Suppressor macrophage (primary cell): ENCODE data around the gene MUC5AC.
"Not testable (repeated sequence)": the region's sequence is repeated elsewhere in the genome, so short reads cannot be mapped to it uniquely, and the experiment has no call there.

Experiments
- DNase-seq, 4 experiments: peaks; one replicate each; pipeline ENCODE4 v3.0.0-alpha.2; 2020 to 2022

Gene MUC5AC

GRCh38 chr11:1162491-1163311, 4.9 kb downstream of the MUC5AC start:
- DNase-seq = no peak

DNA sequence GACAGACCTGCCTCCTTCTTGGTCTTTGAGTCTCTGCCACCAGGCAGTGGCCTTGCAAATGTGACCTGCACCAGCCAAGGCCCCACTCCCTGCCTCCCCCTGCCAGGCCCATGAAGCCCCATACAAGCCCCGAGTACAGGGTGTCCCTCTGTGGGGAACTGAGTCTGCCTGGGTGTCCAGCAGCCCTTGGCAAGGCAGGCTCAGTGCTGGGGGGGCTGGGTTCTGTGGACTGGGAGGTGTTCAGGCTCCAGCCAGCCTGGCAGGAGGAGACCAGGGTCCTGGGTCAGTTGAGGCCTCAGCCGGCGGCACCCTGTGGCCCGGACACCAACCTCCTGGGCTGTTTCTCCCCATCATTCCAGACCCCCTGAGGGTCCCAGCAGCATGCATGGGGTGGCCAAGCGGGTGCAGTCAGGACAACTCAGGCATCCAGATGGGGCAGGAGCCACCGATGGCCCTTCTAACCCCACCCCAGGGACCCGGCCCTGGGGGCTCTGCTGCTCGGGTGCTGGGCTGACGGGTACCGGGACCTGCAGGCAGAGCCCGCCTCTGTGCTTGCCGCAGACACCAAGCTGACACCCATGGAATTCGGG, 5.7 kb downstream of the MUC5AC start:
- DNase-seq = no peak

DNA sequence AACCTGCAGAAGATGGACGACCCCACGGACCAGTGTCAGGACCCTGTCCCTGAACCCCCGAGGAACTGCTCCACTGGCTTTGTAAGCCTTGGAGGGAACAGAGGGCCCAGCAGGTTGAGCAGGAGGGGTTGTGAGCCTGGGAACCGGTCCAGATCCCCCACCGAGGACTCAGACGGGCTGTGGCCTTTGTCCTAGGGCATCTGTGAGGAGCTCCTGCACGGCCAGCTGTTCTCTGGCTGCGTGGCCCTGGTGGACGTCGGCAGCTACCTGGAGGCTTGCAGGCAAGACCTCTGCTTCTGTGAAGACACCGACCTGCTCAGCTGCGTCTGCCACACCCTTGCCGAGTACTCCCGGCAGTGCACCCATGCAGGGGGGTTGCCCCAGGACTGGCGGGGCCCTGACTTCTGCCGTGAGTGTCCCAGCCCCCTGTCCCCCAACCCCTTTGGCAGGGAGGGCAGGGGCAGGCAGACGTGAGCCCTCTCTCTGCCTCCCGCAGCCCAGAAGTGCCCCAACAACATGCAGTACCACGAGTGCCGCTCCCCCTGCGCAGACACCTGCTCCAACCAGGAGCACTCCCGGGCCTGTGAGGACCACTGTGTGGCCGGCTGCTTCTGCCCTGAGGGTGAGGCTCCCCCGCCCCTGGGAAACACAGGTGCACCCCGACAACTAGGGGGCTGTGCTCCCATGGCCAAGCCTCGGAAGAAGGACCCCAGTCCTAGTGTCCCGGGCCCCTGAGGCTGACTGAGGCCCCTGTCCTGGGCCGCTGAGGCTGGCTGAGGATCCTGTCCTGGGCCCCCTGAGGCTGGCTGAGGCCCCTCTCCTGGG, 6.4 kb downstream of the MUC5AC start:
- no peak for DNase-seq

DNA sequence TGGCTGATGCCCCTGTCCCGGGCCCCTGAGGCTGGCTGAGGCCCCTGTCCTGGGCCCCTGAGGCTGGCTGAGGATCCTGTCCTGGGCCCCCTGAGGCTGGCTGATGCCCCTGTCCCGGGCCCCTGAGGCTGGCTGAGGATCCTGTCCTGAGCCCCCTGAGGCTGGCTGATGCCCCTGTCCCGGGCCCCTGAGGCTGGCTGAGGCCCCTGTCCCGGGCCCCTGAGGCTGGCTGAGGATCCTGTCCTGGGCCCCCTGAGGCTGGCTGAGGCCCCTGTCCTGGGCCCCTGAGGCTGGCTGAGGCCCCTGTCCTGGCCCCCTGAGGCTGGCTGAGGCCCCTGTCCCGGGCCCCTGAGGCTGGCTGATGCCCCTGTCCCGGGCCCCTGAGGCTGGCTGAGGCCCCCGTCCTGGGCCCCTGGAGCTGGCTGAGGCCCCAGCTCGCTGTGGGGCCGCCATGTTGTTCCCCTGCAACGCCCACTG, 7.1 kb downstream of the MUC5AC start:
- DNase-seq = not testable (repeated sequence)

DNA sequence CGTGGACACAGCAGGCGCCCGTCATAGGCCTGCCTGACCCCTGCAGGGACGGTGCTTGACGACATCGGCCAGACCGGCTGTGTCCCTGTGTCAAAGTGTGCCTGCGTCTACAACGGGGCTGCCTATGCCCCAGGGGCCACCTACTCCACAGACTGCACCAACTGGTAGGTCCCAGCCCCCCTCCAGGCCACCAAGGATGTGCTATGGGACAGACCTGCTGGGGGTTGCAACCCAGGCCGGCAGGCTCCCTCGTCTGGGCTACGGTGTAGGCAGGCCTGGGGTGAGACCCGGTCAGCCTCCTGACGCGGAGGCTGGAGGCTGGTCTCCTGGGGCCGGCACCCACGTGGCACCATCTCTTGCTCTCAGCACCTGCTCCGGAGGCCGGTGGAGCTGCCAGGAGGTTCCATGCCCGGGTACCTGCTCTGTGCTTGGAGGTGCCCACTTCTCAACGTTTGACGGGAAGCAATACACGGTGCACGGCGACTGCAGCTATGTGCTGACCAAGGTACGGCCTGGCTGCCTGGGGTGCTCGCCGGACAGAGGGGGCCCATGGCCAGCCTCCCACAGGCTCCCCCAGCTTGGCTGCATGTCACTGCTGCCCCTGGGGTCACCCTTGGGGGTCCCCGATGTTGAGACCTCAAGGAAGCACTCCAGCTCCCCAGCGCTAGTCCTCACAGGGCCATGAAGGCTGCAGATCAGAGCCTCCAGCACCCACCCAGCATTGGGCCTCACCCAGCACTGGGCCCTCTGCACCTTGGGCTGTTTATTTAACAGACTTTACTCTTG, 7.7 kb downstream of the MUC5AC start:
- DNase-seq = no peak

DNA sequence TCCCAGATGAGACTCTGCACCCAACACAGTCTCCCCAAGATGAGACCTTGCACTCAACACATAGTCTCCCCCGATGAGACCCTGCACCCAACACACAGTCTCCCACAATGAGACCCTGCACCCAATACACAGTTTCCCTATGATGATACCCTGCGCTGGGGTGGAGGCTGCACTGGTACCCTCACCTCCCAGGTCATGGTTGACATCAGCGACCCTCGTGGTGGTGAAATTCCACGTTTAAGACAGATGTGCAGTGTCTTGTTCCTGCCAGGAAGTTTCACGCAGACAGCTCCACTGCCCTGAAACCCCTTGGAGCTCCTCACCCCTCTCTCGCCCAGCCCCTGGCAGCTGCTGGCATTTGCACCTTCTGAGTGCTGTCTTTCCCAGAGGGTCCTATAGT, 9.5 kb downstream of the MUC5AC start:
- no peak for DNase-seq

- no peak for DNase-seq
Measured at GRCh38 chr11:1167751-1168231, 10.0 kb downstream of the MUC5AC start.

DNA sequence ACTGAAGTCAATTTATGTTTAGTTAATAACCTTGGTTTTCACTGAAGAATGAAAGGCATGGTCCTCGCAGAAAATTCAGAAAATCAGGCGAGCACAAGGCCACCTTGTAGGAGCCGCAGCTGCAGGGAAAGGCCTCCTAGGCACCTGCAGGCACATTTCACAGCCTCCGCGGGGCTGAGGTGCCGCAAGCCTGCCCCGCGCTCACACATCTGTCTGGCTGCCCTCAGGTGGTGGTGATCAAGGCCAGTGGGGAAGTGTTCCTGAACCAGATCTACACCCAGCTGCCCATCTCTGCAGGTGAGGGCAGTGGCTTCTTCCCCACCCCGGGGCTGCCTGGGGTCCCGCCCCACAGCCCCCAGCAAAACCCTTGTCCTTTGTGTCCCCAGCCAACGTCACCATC, 10.5 kb downstream of the MUC5AC start:
- DNase-seq = no peak

DNA sequence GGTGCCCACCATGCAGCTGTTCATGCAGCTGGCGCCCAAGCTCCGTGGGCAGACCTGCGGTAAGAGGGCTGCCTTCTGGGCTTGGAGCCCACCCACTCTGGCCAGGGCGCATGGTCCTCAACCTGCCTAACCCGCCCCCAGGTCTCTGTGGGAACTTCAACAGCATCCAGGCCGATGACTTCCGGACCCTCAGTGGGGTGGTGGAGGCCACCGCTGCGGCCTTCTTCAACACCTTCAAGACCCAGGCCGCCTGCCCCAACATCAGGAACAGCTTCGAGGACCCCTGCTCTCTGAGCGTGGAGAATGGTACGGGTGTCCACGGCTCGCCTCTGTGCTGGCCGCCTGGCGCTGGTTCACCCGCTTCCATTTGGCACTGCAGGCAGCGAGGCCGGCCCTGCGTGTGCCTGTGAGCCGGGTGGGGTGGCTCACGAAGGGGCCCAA, 11.0 kb downstream of the MUC5AC start:
- DNase-seq = no peak

DNA sequence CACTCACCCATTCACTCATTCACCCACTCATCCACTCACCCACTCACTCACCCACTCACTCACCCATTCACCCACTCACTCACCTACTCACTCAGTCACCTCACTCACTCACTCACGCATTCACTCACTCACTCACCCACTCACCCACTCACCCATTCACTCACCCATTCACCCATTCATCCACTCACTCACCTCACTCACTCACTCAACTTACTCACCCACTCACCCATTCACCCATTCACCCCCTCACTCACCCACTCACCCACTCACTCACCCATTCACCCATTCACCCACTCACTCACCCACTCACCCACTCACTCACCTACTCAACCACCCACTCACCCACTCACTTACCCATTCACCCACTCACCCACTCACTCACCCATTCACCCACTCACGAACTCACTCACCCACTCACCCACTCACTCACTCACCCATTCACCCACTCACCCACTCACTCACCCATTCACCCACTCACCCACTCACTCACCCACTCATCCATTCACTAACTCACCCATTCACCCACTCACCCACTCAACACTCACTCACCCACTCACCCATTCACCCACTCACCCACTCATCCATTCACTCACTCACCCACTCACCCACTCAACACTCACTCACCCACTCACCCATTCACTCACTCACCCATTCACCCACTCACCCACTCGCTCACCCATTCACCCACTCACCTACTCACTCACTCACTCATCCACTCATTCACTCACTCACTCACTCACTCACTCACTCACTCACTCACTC, 13.7 kb downstream of the MUC5AC start:
- no peak for DNase-seq

DNA sequence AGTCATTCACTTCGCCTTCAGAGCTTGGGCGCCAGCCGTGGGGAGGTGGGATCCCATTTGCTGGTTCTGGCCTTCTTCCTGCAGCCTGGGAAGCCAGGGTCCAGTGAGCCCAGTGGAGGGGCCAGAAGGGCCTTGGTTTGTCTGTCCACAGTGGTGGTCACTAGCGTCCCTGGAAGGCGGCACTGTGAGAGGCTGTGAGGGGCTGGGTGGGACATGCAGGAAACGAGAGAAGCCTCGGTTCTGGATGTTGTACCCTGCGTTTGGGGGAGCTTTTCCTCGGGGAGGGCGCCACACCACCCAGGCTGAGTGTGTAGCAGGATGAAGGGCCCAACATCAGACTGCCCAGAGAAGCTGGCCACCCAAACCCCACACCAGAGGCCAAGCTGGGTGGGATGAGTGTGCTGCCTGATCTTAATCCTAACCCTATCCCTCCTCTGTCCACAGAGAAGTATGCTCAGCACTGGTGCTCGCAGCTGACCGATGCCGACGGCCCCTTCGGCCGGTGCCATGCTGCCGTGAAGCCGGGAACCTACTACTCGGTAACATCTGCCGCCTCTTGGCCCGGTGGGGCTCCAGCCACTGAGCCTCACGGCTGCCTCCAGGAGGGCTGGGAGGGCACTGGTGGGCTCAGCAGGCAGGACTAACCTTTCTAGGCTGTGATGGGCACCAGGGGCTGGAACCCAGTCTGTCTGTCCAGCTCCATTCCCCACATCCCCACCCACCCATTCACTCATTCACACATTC, 14.4 kb downstream of the MUC5AC start:
- DNase-seq = no peak

DNA sequence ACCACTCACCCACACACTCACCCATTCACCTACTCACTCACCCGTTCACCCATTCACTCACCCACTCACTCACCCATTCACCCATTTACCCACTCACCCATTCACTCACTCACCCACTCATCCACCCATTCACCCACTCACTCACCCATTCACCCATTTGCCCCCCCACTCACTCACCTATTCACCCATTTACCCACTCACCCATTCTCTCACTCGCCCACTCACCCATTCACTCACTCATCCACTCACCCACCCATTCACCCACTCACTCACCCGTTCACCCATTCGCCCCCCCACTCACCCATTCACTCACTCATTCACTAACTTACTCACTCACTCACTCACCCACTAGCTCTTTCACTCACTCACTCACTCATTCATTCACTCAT, 15.0 kb downstream of the MUC5AC start:
- no peak for DNase-seq

- DNase-seq = not testable (repeated sequence)
Measured at GRCh38 chr11:1173396-1173795, 15.6 kb downstream of the MUC5AC start.

DNA sequence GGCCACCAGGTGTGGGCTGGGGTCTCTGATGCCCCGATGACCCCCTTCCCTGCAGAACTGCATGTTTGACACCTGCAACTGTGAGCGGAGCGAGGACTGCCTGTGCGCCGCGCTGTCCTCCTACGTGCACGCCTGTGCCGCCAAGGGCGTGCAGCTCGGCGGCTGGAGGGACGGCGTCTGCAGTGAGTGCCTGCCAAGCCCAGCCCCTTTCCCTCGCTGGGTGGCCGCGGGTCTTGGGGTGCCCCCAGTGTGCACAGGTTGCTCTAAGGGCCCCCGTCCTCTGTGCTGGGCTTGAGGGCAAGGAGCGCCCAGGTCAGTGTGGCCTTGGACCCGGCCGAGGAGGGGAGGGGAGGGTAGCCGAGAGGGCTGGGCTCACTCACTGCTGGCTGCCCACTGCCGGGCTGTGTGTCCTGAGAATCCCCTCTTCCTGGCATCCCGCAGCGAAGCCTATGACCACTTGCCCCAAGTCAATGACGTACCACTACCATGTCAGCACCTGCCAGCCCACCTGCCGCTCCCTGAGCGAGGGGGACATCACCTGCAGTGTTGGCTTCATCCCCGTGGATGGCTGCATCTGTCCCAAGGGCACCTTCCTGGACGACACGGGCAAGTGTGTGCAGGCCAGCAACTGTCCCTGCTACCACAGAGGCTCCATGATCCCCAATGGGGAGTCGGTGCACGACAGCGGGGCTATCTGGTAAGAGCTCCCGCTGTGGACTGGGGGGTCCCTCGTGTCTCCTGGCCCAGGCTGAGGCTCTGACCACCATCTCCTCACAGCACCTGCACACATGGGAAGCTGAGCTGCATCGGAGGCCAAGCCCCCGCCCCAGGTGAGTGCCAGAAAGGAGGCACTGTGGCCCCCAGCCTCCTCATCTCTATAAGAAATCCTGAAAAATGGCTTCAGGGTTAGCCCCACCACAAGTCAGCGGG, 17.0 kb downstream of the MUC5AC start:
- no peak for DNase-seq

DNA sequence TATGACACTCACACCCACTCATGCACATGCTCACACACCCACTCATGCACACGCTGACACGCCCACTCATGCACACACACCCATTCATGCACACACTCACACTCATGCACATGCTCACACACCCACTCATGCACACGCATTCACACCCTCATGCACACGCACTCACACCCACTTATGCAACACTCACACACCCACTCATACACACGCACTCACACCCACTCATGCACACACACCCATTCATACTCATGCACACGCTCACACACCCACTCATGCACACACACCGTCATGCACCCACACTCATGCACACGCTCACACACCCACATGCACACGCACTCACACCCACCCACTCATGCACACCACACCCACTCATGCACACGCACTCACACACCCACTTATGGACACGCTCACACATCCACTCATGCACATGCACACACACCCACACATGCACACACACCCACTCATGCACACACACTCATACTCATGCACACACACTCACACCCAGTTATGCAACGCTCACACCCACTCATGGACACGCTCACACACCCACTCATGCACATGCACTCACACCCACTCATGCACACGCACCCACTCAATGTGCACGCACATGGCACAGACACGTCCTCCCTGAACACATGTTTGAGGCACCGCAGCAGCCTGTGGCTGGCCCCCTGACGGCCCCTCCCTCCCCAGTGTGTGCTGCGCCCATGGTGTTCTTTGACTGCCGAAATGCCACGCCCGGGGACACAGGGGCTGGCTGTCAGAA, 17.9 kb downstream of the MUC5AC start:
- no peak for DNase-seq

- DNase-seq = no peak
Measured at GRCh38 chr11:1176224-1177019, 18.7 kb downstream of the MUC5AC start.

- DNase-seq = no peak
Measured at GRCh38 chr11:1177020-1177770, 19.4 kb downstream of the MUC5AC start.
